HepG2 (cell line): ENCODE measurements around the gene SKIC2. TPM values are rescaled to one million over a fixed set of nuclear protein-coding genes. Genes with fewer than 3 reads are reported as not detected.

Experiments
- GATAD1 ChIP-seq: IDR thresholded peaks from 2 replicates; pipeline ENCODE4 v1.6.1; 2016; ENCODE audit warnings: missing genetic modification reagents, missing compliant biosample characterization
- HCFC1 ChIP-seq: fragments of 150-350 bp; IDR thresholded peaks from 2 replicates; pipeline ENCODE4 v1.6.1; 2014; ENCODE audit warnings: low read depth, low read length
- HDAC6 ChIP-seq: fragments of 200-600 bp; sonication (generic); IDR thresholded peaks from 2 replicates; pipeline ENCODE4 v1.7.0; 2017; ENCODE audit warnings: mild to moderate bottlenecking, antibody characterized with exemption, low read length, low read depth
- JUNB ChIP-seq: sonication (generic); formaldehyde crosslinking; IDR thresholded peaks from 2 replicates; pipeline ENCODE4 v1.8.0; 2022; ENCODE audit warnings: missing genetic modification reagents, mild to moderate bottlenecking, borderline replicate concordance
- KAT2B ChIP-seq: fragments of 150-350 bp; IDR thresholded peaks from 2 replicates; pipeline ENCODE4 v1.6.1; 2014; ENCODE audit warnings: low read depth, low read length, borderline replicate concordance
- NR1H2 ChIP-seq: sonication (generic); formaldehyde crosslinking; IDR thresholded peaks from 2 replicates; pipeline ENCODE4 v1.8.1; 2022; ENCODE audit warnings: low read depth, missing genetic modification reagents, borderline replicate concordance
- PCBP1 ChIP-seq: fragments of 200-400 bp; formaldehyde crosslinking; IDR thresholded peaks from 2 replicates; pipeline ENCODE4 v1.6.1; 2017; ENCODE audit warnings: mild to moderate bottlenecking, low read depth, low read length, borderline replicate concordance
- TMF1 ChIP-seq: sonication (generic); formaldehyde crosslinking; IDR thresholded peaks from 2 replicates; pipeline ENCODE4 v1.8.1; 2022; ENCODE audit warnings: low read depth, missing genetic modification reagents
- ZFP36L2 ChIP-seq: sonication (generic); formaldehyde crosslinking; IDR thresholded peaks from 2 replicates; pipeline ENCODE4 v1.4.0; 2020; ENCODE audit warnings: missing genetic modification reagents
- ZNF124 ChIP-seq: sonication (generic); formaldehyde crosslinking; IDR thresholded peaks from 2 replicates; pipeline ENCODE4 v1.4.0; 2020; ENCODE audit warnings: missing genetic modification reagents
- ZNF20 ChIP-seq: sonication (generic); formaldehyde crosslinking; IDR thresholded peaks from 2 replicates; pipeline ENCODE4 v1.4.0; 2020; ENCODE audit warnings: mild to moderate bottlenecking, moderate library complexity, missing genetic modification reagents
- ZNF432 ChIP-seq: sonication (generic); formaldehyde crosslinking; IDR thresholded peaks from 2 replicates; pipeline ENCODE4 v1.5.0; 2020; ENCODE audit warnings: missing genetic modification reagents, mild to moderate bottlenecking, borderline replicate concordance
- ZNF629 ChIP-seq: sonication (generic); formaldehyde crosslinking; conservative IDR thresholded peaks from 2 replicates; pipeline ENCODE4 v1.5.0; 2020; ENCODE audit warnings: missing genetic modification reagents
- ZNF746 ChIP-seq: sonication (generic); formaldehyde crosslinking; IDR thresholded peaks from 2 replicates; pipeline ENCODE4 v1.8.0; 2022; ENCODE audit warnings: mild to moderate bottlenecking, missing genetic modification reagents
- ZNF788 ChIP-seq: sonication (generic); formaldehyde crosslinking; IDR thresholded peaks from 2 replicates; pipeline ENCODE4 v1.5.0; 2020; ENCODE audit warnings: mild to moderate bottlenecking, missing genetic modification reagents, borderline replicate concordance
- ZNF816 ChIP-seq: sonication (generic); formaldehyde crosslinking; IDR thresholded peaks from 2 replicates; pipeline ENCODE4 v1.8.0; 2022; ENCODE audit warnings: missing genetic modification reagents, mild to moderate bottlenecking, borderline replicate concordance
- ZNF839 ChIP-seq: sonication (generic); formaldehyde crosslinking; IDR thresholded peaks from 2 replicates; pipeline ENCODE4 v1.4.0; 2020; ENCODE audit warnings: missing genetic modification reagents, mild to moderate bottlenecking, borderline replicate concordance
- ZSCAN31 ChIP-seq: sonication (generic); formaldehyde crosslinking; IDR thresholded peaks from 2 replicates; pipeline ENCODE4 v1.5.0; 2020; ENCODE audit warnings: low read depth, mild to moderate bottlenecking, missing genetic modification reagents
- polyA plus RNA-seq, 8 experiments: library from polyadenylated mRNA; depleted of rRNA in 3 of 8; stranded (reverse) in 7 of 8; unstranded in 1 of 8; fragments of >200 nt; fragmentation: Illumina TruSeq in 4 of 8; extraction: Trizol in 4 of 8; gene quantifications; 2 replicates each; pipeline versions ENCODE4 v1.2.1 to v1.2.3, GENCODE V29; 2011 to 2016; ENCODE audit warnings: low read depth in 4 of 8, missing spikeins in 1 of 8, mixed read lengths in 1 of 8; ENCODE audit not compliant: insufficient read depth in 1 of 8
- total RNA-seq, 5 experiments: library from RNA; depleted of rRNA; stranded (reverse); fragments of >200 nt; fragmentation: Illumina TruSeq; extraction: Trizol; gene quantifications; 2 replicates each; pipeline ENCODE4 v1.2.3, GENCODE V29; 2016; ENCODE audit warnings: low read depth in 1 of 5
- TF ChIP-seq, protein P1 (sequence below): IDR thresholded peaks from 2 replicates; pipeline ENCODE4 v1.6.1; 2016; ENCODE audit warnings: low read depth, missing genetic modification reagents, missing compliant biosample characterization
- TF ChIP-seq, protein P2 (sequence below): sonication (generic); formaldehyde crosslinking; IDR thresholded peaks from 2 replicates; pipeline ENCODE4 v1.4.0; 2020; ENCODE audit warnings: missing genetic modification reagents, borderline replicate concordance
- TF ChIP-seq, protein P3 (sequence below): sonication (generic); formaldehyde crosslinking; IDR thresholded peaks from 2 replicates; pipeline ENCODE4 v1.8.0; 2022; ENCODE audit warnings: mild to moderate bottlenecking, missing genetic modification reagents, moderate library complexity

The SKIC2 gene
- total and polyA plus RNA-seq, 2 of the 13 experiments (the other 11 are each of a cell fraction or from before 2014, with no cell fraction given) = 67.1 to 68.4 TPM

DNA sequence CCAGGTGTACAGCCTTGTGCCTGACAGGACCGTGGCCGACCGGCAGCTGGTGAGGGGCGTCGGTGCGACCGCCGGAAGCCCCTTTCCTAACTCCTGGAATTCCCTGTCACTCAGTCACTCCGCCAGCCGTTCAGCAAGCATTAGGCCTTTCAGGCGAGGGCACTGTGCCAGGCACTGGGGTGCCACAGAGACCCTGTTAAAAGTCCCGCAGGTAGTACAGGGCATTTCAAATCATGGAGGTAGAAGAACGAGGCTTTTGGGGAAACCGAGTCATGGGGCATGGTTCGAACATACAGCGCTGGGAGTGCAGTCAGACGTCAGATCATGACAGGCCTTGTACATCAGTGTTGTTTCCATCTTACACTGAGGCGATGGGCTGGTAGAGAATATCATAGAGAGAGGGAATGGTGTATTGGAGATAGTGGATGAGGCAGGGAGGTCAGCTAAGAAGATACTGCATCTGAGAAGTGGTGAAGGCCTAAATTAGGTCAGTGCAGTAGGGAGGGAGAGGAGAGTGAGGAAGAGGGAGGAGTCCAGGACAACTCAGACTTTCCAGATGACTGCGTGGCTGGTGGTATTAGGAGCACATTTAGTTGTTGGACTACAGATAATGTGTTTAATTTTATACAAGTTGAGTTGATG is 13.9 kb downstream of the SKIC2 start (continued):
- TF ChIP-seq, protein P1, sequence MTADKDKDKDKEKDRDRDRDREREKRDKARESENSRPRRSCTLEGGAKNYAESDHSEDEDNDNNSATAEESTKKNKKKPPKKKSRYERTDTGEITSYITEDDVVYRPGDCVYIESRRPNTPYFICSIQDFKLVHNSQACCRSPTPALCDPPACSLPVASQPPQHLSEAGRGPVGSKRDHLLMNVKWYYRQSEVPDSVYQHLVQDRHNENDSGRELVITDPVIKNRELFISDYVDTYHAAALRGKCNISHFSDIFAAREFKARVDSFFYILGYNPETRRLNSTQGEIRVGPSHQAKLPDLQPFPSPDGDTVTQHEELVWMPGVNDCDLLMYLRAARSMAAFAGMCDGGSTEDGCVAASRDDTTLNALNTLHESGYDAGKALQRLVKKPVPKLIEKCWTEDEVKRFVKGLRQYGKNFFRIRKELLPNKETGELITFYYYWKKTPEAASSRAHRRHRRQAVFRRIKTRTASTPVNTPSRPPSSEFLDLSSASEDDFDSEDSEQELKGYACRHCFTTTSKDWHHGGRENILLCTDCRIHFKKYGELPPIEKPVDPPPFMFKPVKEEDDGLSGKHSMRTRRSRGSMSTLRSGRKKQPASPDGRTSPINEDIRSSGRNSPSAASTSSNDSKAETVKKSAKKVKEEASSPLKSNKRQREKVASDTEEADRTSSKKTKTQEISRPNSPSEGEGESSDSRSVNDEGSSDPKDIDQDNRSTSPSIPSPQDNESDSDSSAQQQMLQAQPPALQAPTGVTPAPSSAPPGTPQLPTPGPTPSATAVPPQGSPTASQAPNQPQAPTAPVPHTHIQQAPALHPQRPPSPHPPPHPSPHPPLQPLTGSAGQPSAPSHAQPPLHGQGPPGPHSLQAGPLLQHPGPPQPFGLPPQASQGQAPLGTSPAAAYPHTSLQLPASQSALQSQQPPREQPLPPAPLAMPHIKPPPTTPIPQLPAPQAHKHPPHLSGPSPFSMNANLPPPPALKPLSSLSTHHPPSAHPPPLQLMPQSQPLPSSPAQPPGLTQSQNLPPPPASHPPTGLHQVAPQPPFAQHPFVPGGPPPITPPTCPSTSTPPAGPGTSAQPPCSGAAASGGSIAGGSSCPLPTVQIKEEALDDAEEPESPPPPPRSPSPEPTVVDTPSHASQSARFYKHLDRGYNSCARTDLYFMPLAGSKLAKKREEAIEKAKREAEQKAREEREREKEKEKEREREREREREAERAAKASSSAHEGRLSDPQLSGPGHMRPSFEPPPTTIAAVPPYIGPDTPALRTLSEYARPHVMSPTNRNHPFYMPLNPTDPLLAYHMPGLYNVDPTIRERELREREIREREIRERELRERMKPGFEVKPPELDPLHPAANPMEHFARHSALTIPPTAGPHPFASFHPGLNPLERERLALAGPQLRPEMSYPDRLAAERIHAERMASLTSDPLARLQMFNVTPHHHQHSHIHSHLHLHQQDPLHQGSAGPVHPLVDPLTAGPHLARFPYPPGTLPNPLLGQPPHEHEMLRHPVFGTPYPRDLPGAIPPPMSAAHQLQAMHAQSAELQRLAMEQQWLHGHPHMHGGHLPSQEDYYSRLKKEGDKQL (CRISPR knock-in tag) = no peak
- TF ChIP-seq KAT2B = no peak
- TF ChIP-seq ZNF124 (CRISPR knock-in tag) = no peak
- TF ChIP-seq NR1H2 = no peak
- no peak for TF ChIP-seq ZNF432 (CRISPR knock-in tag)
- 0 out of 2 replicates have a peak, but pooled peaks have one; percentile 2 for TF ChIP-seq ZNF746 (CRISPR knock-in tag)
- TF ChIP-seq, protein P2, sequence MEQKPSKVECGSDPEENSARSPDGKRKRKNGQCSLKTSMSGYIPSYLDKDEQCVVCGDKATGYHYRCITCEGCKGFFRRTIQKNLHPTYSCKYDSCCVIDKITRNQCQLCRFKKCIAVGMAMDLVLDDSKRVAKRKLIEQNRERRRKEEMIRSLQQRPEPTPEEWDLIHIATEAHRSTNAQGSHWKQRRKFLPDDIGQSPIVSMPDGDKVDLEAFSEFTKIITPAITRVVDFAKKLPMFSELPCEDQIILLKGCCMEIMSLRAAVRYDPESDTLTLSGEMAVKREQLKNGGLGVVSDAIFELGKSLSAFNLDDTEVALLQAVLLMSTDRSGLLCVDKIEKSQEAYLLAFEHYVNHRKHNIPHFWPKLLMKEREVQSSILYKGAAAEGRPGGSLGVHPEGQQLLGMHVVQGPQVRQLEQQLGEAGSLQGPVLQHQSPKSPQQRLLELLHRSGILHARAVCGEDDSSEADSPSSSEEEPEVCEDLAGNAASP (CRISPR knock-in tag) = no peak
- TF ChIP-seq HCFC1 = no peak
- TF ChIP-seq, protein P3, sequence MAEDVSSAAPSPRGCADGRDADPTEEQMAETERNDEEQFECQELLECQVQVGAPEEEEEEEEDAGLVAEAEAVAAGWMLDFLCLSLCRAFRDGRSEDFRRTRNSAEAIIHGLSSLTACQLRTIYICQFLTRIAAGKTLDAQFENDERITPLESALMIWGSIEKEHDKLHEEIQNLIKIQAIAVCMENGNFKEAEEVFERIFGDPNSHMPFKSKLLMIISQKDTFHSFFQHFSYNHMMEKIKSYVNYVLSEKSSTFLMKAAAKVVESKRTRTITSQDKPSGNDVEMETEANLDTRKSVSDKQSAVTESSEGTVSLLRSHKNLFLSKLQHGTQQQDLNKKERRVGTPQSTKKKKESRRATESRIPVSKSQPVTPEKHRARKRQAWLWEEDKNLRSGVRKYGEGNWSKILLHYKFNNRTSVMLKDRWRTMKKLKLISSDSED (CRISPR knock-in tag) = no peak
- no peak for TF ChIP-seq HDAC6
- TF ChIP-seq PCBP1 = no peak; the same call in 1 of the 2 replicates
- TF ChIP-seq ZNF839 (CRISPR knock-in tag) = no peak
- no peak for TF ChIP-seq ZSCAN31 (CRISPR knock-in tag)
- no peak for TF ChIP-seq TMF1
- TF ChIP-seq ZNF788 (CRISPR knock-in tag) = no peak
- no peak for TF ChIP-seq ZNF816
- TF ChIP-seq GATAD1 (CRISPR knock-in tag) = no peak
- TF ChIP-seq ZNF629 (CRISPR knock-in tag) = no peak
- no peak for TF ChIP-seq ZFP36L2 (CRISPR knock-in tag)
- TF ChIP-seq JUNB (CRISPR knock-in tag) = peak; percentile 54; the same call in 1 of the 2 replicates
- TF ChIP-seq ZNF20 (CRISPR knock-in tag) = no peak
